Measurements from ENCODE around the gene TAGAP.
"Not testable (repeated sequence)": the region's sequence is repeated elsewhere in the genome, so short reads cannot be mapped to it uniquely, and the experiment has no call there.

TAGAP gene

GRCh38 chr6:159008656-159009288 lies 36.0 kb downstream of the TAGAP start:
- DNase-seq, result no peak

GRCh38 chr6:159007510-159007909 lies 37.3 kb downstream of the TAGAP start:
- DNase-seq, result no peak

GRCh38 chr6:159005436-159005835 lies 39.4 kb downstream of the TAGAP start:
- no peak for DNase-seq

GRCh38 chr6:159004592-159004991 lies 40.2 kb downstream of the TAGAP start:
- no peak for DNase-seq

- no peak for DNase-seq
These were observed 42.2 kb downstream of the TAGAP start for GRCh38 chr6:159002432-159003155.

GRCh38 chr6:158999666-159000403 lies 45.0 kb downstream of the TAGAP start, which contains the start of gene RSPH3:
Gene RSPH3, minus strand, starts transcription at chr6:159000202. Its CDS starts 652 bp downstream, at chr6:158999550.
- peak; percentile 59 for DNase-seq

- DNase-seq, result no peak
These were observed 45.6 kb downstream of the TAGAP start for GRCh38 chr6:158999154-158999665.

- DNase-seq, result no peak
These were observed 47.9 kb downstream of the TAGAP start for GRCh38 chr6:158996856-158997255.

GRCh38 chr6:158993639-158994038 lies 51.2 kb downstream of the TAGAP start:
- no peak for DNase-seq

GRCh38 chr6:158991017-158991723 lies 53.6 kb downstream of the TAGAP start:
- no peak for DNase-seq

- DNase-seq, result not testable (repeated sequence)
These were observed 55.1 kb downstream of the TAGAP start for GRCh38 chr6:158989711-158990110.

- no peak for DNase-seq
These were observed 56.3 kb downstream of the TAGAP start for GRCh38 chr6:158988477-158988876.

GRCh38 chr6:158987657-158988056 lies 57.1 kb downstream of the TAGAP start:
- DNase-seq, result no peak
